ENCODE data around the gene COQ10A.

GRCh38 chr12:56315622-56316473, 49.1 kb downstream of the COQ10A start, which contains the start of gene CNPY2:
- TF ChIP-seq EZH2phosphoT487 (IDR thresholded peaks at IDR 0.05; ENCODE audit: insufficient read depth, low read depth): no peak
- no peak for TF ChIP-seq EZH2 (IDR thresholded peaks at IDR 0.05; ENCODE audit: insufficient read depth, poor library complexity, severe bottlenecking)
